HepG2 (cell line): Measurements from ENCODE around the gene AHSG. TPM values are rescaled to one million over a fixed set of nuclear protein-coding genes. Genes with fewer than 3 reads are reported as not detected.
A peak's percentile ranks its signal among the peaks of the same experiment; 100 is the strongest.

ENCODE experiments used
- ADNP ChIP-seq: sonication (generic); formaldehyde crosslinking; IDR thresholded peaks from 2 replicates; pipeline ENCODE4 v1.4.0; 2020; ENCODE audit warnings: missing genetic modification reagents
- BCL6 ChIP-seq: IDR thresholded peaks from 2 replicates; pipeline ENCODE4 v1.6.1; 2016; ENCODE audit warnings: missing genetic modification reagents, missing compliant biosample characterization
- CBFB ChIP-seq: sonication (generic); formaldehyde crosslinking; IDR thresholded peaks from 2 replicates; pipeline ENCODE4 v1.4.0; 2020; ENCODE audit warnings: missing genetic modification reagents
- KLF16 ChIP-seq, 2 experiments: sonication (generic) in 1 of 2; formaldehyde crosslinking in 1 of 2; IDR thresholded peaks; 2 replicates each; pipeline versions ENCODE4 v1.6.1 to v1.8.0; 2016 to 2023; ENCODE audit warnings: missing genetic modification reagents in 2 of 2, missing compliant biosample characterization in 1 of 2
- MEF2D ChIP-seq: sonication (generic); formaldehyde crosslinking; IDR thresholded peaks from 2 replicates; pipeline ENCODE4 v1.5.1; 2020; ENCODE audit warnings: mild to moderate bottlenecking, missing genetic modification reagents
- MNT ChIP-seq: fragments of 450-650 bp; IDR thresholded peaks from 2 replicates; pipeline ENCODE4 v1.6.1; 2016
- NONO ChIP-seq, 2 experiments: fragments of 450-650 bp in 1 of 2; sonication (generic) in 1 of 2; formaldehyde crosslinking in 1 of 2; IDR thresholded peaks in 1 of 2; conservative IDR thresholded peaks in 1 of 2; 2 replicates each; pipeline versions ENCODE4 v1.6.1 to v1.8.0; 2017 to 2022; ENCODE audit warnings: mild to moderate bottlenecking in 1 of 2, missing genetic modification reagents in 1 of 2, moderate library complexity in 1 of 2
- ONECUT2 ChIP-seq: sonication (generic); formaldehyde crosslinking; IDR thresholded peaks from 2 replicates; pipeline ENCODE4 v1.4.0; 2020; ENCODE audit warnings: missing genetic modification reagents
- PAF1 ChIP-seq: IDR thresholded peaks from 2 replicates; pipeline ENCODE4 v1.6.1; 2016; ENCODE audit warnings: missing genetic modification reagents, missing compliant biosample characterization
- RAD21 ChIP-seq: fragments of 450-650 bp; formaldehyde crosslinking; IDR thresholded peaks from 2 replicates; pipeline ENCODE4 v1.5.0; 2020; ENCODE audit warnings: mild to moderate bottlenecking
- RXRB ChIP-seq: IDR thresholded peaks from 2 replicates; pipeline ENCODE4 v1.6.1; 2016; ENCODE audit warnings: borderline replicate concordance, missing genetic modification reagents, missing compliant biosample characterization
- SP5 ChIP-seq: IDR thresholded peaks from 2 replicates; pipeline ENCODE4 v1.6.1; 2016; ENCODE audit warnings: low read depth, borderline replicate concordance
- TARDBP ChIP-seq: sonication (generic); formaldehyde crosslinking; IDR thresholded peaks from 2 replicates; pipeline ENCODE4 v1.8.0; 2022; ENCODE audit warnings: mild to moderate bottlenecking, missing genetic modification reagents
- TCF7 ChIP-seq: sonication (generic); IDR thresholded peaks from 2 replicates; pipeline ENCODE4 v1.6.1; 2016; ENCODE audit warnings: antibody characterized with exemption, low read depth
- TEAD2 ChIP-seq: sonication (generic); formaldehyde crosslinking; IDR thresholded peaks from 2 replicates; pipeline ENCODE4 v1.9.0; 2021; ENCODE audit warnings: missing genetic modification reagents
- TGIF2 ChIP-seq: IDR thresholded peaks from 2 replicates; pipeline ENCODE4 v1.6.1; 2016; ENCODE audit warnings: control low read depth, missing compliant biosample characterization
- ZBTB21 ChIP-seq: sonication (generic); formaldehyde crosslinking; IDR thresholded peaks from 2 replicates; pipeline ENCODE4 v1.4.0; 2020; ENCODE audit warnings: missing genetic modification reagents
- ZBTB7B ChIP-seq: sonication (generic); formaldehyde crosslinking; IDR thresholded peaks from 2 replicates; pipeline ENCODE4 v1.4.0; 2020; ENCODE audit warnings: missing genetic modification reagents
- ZFP1 ChIP-seq: IDR thresholded peaks from 2 replicates; pipeline ENCODE4 v1.6.1; 2016
- ZNF331 ChIP-seq: sonication (generic); formaldehyde crosslinking; IDR thresholded peaks from 2 replicates; pipeline ENCODE4 v1.4.0; 2020; ENCODE audit warnings: missing genetic modification reagents
- ZNF441 ChIP-seq: sonication (generic); formaldehyde crosslinking; IDR thresholded peaks from 2 replicates; pipeline ENCODE4 v1.7.0; 2021; ENCODE audit warnings: missing genetic modification reagents, borderline replicate concordance
- ZNF547 ChIP-seq: sonication (generic); formaldehyde crosslinking; IDR thresholded peaks from 2 replicates; pipeline ENCODE4 v1.5.1; 2020; ENCODE audit warnings: mild to moderate bottlenecking, missing genetic modification reagents
- ZNF607 ChIP-seq: sonication (generic); formaldehyde crosslinking; IDR thresholded peaks from 2 replicates; pipeline ENCODE4 v1.5.1; 2020; ENCODE audit warnings: missing genetic modification reagents, mild to moderate bottlenecking, borderline replicate concordance
- ZNF629 ChIP-seq: sonication (generic); formaldehyde crosslinking; conservative IDR thresholded peaks from 2 replicates; pipeline ENCODE4 v1.5.0; 2020; ENCODE audit warnings: missing genetic modification reagents
- ZNF678 ChIP-seq: sonication (generic); formaldehyde crosslinking; IDR thresholded peaks from 2 replicates; pipeline ENCODE4 v1.4.0; 2020; ENCODE audit warnings: mild to moderate bottlenecking, missing genetic modification reagents
- ZNF777 ChIP-seq: sonication (generic); formaldehyde crosslinking; IDR thresholded peaks from 2 replicates; pipeline ENCODE4 v1.4.0; 2020; ENCODE audit warnings: missing genetic modification reagents
- ZNF790 ChIP-seq: sonication (generic); formaldehyde crosslinking; IDR thresholded peaks from 2 replicates; pipeline ENCODE4 v1.8.0; 2022; ENCODE audit warnings: missing genetic modification reagents, mild to moderate bottlenecking, borderline replicate concordance
- ZNF841 ChIP-seq: sonication (generic); formaldehyde crosslinking; IDR thresholded peaks from 2 replicates; pipeline ENCODE4 v1.8.1; 2023; ENCODE audit warnings: missing genetic modification reagents, borderline replicate concordance
- ZNF879 ChIP-seq: sonication (generic); formaldehyde crosslinking; IDR thresholded peaks from 2 replicates; pipeline ENCODE4 v1.8.1; 2023; ENCODE audit warnings: missing genetic modification reagents
- polyA plus RNA-seq, 8 experiments: library from polyadenylated mRNA; depleted of rRNA in 3 of 8; stranded (reverse) in 7 of 8; unstranded in 1 of 8; fragments of >200 nt; fragmentation: Illumina TruSeq in 4 of 8; extraction: Trizol in 4 of 8; gene quantifications; 2 replicates each; pipeline versions ENCODE4 v1.2.1 to v1.2.3, GENCODE V29; 2011 to 2016; ENCODE audit warnings: low read depth in 4 of 8, missing spikeins in 1 of 8, mixed read lengths in 1 of 8; ENCODE audit not compliant: insufficient read depth in 1 of 8
- total RNA-seq, 5 experiments: library from RNA; depleted of rRNA; stranded (reverse); fragments of >200 nt; fragmentation: Illumina TruSeq; extraction: Trizol; gene quantifications; 2 replicates each; pipeline ENCODE4 v1.2.3, GENCODE V29; 2016; ENCODE audit warnings: low read depth in 1 of 5
- TF ChIP-seq, protein P1 (sequence below): sonication (generic); formaldehyde crosslinking; IDR thresholded peaks from 2 replicates; pipeline ENCODE4 v1.5.1; 2020; ENCODE audit warnings: mild to moderate bottlenecking, moderate library complexity, missing genetic modification reagents

AHSG gene
- total and polyA plus RNA-seq, 2 of the 13 experiments (the other 11 are each of a cell fraction or from before 2014, with no cell fraction given) = 2,043 to 19,152 TPM

DNA sequence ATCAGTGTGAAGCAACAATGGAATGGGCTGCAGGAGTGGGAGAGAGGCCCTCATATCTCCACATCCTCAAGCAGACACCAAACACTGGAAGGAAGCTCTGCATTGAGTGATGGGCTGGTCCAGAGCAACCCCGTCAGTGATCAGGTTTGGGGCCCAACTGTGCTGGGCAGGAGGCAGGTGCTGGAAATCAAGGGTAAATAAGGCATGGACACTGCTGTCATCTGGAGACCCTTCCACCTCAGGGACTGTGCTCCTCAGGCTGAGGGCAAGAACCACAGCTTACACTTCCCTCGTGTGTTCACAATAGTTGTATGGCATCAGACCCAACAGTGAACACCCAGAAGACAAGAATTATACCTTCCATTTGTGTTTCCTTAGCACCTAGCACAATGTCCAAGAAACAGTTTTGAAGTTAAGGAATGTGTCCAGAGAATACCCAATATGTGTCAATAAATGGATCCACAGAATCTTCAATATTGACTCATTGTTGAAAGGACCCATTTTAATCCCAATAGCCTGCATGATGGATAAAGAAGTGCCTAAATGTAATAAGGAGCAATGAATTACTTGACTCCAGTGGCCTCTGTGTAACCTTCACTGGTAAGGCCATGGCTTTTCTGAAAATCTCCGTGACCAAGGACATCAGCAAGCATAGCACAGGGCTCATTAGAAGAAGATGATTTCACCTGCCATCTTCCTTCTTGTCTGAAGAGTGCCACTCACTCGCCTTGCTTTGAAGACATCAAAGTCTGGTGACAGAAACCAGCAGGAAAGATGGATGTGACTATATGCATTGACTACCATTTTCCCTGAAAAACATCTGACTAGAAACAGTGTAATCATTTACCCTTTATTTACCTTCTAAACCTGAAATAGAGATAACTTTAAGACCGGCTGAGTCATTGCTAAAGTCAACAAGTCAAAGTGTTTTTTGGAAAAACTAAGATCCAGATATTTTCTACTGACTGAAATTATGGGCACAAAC lies 7.0 kb upstream of the AHSG start (continued):
- TF ChIP-seq ZNF777 (CRISPR knock-in tag) (no peak), ZNF879 (CRISPR knock-in tag) (no peak), SP5 (CRISPR knock-in tag) (peak; percentile 42; the same call in 1 of the 2 replicates), BCL6 (peak; percentile 95), NONO (IDR thresholded peaks at IDR 0.05) (no peak), NONO (CRISPR knock-in tag; conservative IDR thresholded peaks at IDR 0.05) (no peak), ZNF841 (no peak), PAF1 (CRISPR knock-in tag) (no peak), ONECUT2 (no peak), TARDBP (CRISPR knock-in tag) (peak; percentile 66; the same call in 1 of the 2 replicates), MNT (no peak), ZNF331 (CRISPR knock-in tag) (peak; percentile 82), TEAD2 (CRISPR knock-in tag) (no peak), ZNF547 (CRISPR knock-in tag) (peak; percentile 55; the same call in 1 of the 2 replicates), ZBTB7B (CRISPR knock-in tag) (no peak), ZFP1 (CRISPR knock-in tag) (no peak), ZNF678 (no peak), MEF2D (CRISPR knock-in tag) (peak; percentile 81), ADNP (CRISPR knock-in tag) (no peak), RAD21 (CRISPR knock-in tag) (peak; percentile 12; the same call in 1 of the 2 replicates), TGIF2 (CRISPR knock-in tag) (0 out of 2 replicates have a peak, but pooled peaks have one; percentile 63), ZNF629 (CRISPR knock-in tag) (no peak), CBFB (CRISPR knock-in tag) (no peak), RXRB (peak; percentile 89), KLF16 (CRISPR knock-in tag; IDR thresholded peaks at IDR 0.05) (peak in 1 of 2 experiments; percentile 51; a peak in 1 of 4 replicates), TCF7 (peak; percentile 94), ZNF607 (CRISPR knock-in tag) (no peak), ZNF441 (0 out of 2 replicates have a peak, but pooled peaks have one; percentile 23), ZBTB21 (no peak), ZNF790 (CRISPR knock-in tag) (no peak)
- TF ChIP-seq, protein P1, sequence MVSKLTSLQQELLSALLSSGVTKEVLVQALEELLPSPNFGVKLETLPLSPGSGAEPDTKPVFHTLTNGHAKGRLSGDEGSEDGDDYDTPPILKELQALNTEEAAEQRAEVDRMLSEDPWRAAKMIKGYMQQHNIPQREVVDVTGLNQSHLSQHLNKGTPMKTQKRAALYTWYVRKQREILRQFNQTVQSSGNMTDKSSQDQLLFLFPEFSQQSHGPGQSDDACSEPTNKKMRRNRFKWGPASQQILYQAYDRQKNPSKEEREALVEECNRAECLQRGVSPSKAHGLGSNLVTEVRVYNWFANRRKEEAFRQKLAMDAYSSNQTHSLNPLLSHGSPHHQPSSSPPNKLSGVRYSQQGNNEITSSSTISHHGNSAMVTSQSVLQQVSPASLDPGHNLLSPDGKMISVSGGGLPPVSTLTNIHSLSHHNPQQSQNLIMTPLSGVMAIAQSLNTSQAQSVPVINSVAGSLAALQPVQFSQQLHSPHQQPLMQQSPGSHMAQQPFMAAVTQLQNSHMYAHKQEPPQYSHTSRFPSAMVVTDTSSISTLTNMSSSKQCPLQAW (CRISPR knock-in tag) = peak; percentile 65; the same call in 1 of the 2 replicates
